PC-9 (cell line): ENCODE results near the gene AGXT. TPM values are rescaled to one million over a fixed set of nuclear protein-coding genes. Genes with fewer than 3 reads are reported as not detected.

Experiments used
- BruUV-seq: library from RNA; stranded (reverse); fragments of 400-500 nt; replicated peaks from 2 replicates; lab custom pipeline; 2021; lab: Mats Ljungman, UMichigan
- CTCF ChIA-PET: fragments of 300-600 bp; sonication (Branson Sonifier 250); formaldehyde crosslinking; loops from one replicate; lab custom pipeline; 2022; ENCODE audit warnings: antibody characterized with exemption; lab: Charles Lee
- POLR2A ChIA-PET: fragments of 300-600 bp; sonication (Branson Sonifier 250); formaldehyde crosslinking; loops from one replicate; lab custom pipeline; 2022; ENCODE audit warnings: antibody characterized with exemption; ENCODE audit not compliant: unreplicated experiment; lab: Charles Lee
- DNase-seq, 2 experiments: peaks; one replicate each; pipeline versions ENCODE4 v3.0.0 to v3.0.0-alpha.2; 2015 to 2022; ENCODE audit warnings: mixed read lengths in 1 of 2
- H2AFZ ChIP-seq: fragments of 200-600 bp; sonication (generic); 2 replicates; pipeline ENCODE4 v1.8.1; 2017; ENCODE audit warnings: antibody characterized with exemption
- H3F3A ChIP-seq: fragments of 200-600 bp; sonication (generic); 2 replicates; pipeline ENCODE4 v1.8.1; 2017; ENCODE audit warnings: antibody characterized with exemption, mild to moderate bottlenecking, low read depth; ENCODE audit not compliant: insufficient read depth
- H3K27ac ChIP-seq: fragments of 200-600 bp; sonication (generic); 2 replicates; pipeline ENCODE4 v1.6.1; 2016; ENCODE audit warnings: mixed run types
- H3K27me3 ChIP-seq: fragments of 200-600 bp; sonication (generic); 2 replicates; pipeline ENCODE4 v1.6.1; 2016; ENCODE audit warnings: low read depth, mixed run types; ENCODE audit not compliant: insufficient read depth
- H3K36me3 ChIP-seq: fragments of 200-600 bp; sonication (generic); 2 replicates; pipeline ENCODE4 v1.6.1; 2016; ENCODE audit warnings: low read depth, mixed run types
- H3K4me1 ChIP-seq: fragments of 200-600 bp; sonication (generic); replicated peaks from 2 replicates; pipeline ENCODE4 v1.6.1; 2016; ENCODE audit warnings: mixed run types; ENCODE audit not compliant: insufficient read depth
- H3K4me2 ChIP-seq: fragments of 200-600 bp; sonication (generic); 2 replicates; pipeline ENCODE4 v1.6.1; 2017; ENCODE audit warnings: mixed run types
- H3K4me3 ChIP-seq: fragments of 200-600 bp; sonication (generic); 2 replicates; pipeline ENCODE4 v1.6.1; 2016; ENCODE audit warnings: mixed run types
- H3K79me2 ChIP-seq: fragments of 200-600 bp; sonication (generic); 2 replicates; pipeline ENCODE4 v1.6.1; 2017; ENCODE audit warnings: low read depth, mixed run types
- H3K9me2 ChIP-seq: fragments of 200-600 bp; sonication (generic); 2 replicates; pipeline ENCODE4 v1.8.1; 2017; ENCODE audit warnings: mild to moderate bottlenecking; ENCODE audit not compliant: insufficient read depth
- H3K9me3 ChIP-seq: fragments of 200-600 bp; sonication (generic); 2 replicates; pipeline ENCODE4 v1.8.1; 2016; ENCODE audit warnings: low read depth; ENCODE audit not compliant: insufficient read depth
- H4K20me1 ChIP-seq: fragments of 200-600 bp; sonication (generic); 2 replicates; pipeline ENCODE4 v1.8.1; 2017; ENCODE audit not compliant: insufficient read depth
- CTCF ChIP-seq: fragments of 200-600 bp; sonication (generic); conservative IDR thresholded peaks from 2 replicates; pipeline ENCODE4 v1.6.1; 2017; ENCODE audit warnings: mixed run types, antibody characterized with exemption, mild to moderate bottlenecking, moderate library complexity
- EZH2 ChIP-seq: fragments of 200-600 bp; sonication (generic); IDR thresholded peaks from 2 replicates; pipeline ENCODE4 v1.8.0; 2017; ENCODE audit warnings: antibody characterized with exemption, low read depth
- intact Hi-C: fragments of 100-400 bp; cut with micrococcal nuclease; formaldehyde crosslinking; loops from one replicate; pipeline ENCODE4 v1.10.0; 2022; ENCODE audit not compliant: unreplicated experiment
- total RNA-seq: library from RNA; stranded (reverse); gene quantifications from 2 replicates; pipeline ENCODE4 v1.2.3, GENCODE V29; 2021

The AGXT gene
- total RNA-seq, 1 experiment from 2014 or later: not detected

DNA sequence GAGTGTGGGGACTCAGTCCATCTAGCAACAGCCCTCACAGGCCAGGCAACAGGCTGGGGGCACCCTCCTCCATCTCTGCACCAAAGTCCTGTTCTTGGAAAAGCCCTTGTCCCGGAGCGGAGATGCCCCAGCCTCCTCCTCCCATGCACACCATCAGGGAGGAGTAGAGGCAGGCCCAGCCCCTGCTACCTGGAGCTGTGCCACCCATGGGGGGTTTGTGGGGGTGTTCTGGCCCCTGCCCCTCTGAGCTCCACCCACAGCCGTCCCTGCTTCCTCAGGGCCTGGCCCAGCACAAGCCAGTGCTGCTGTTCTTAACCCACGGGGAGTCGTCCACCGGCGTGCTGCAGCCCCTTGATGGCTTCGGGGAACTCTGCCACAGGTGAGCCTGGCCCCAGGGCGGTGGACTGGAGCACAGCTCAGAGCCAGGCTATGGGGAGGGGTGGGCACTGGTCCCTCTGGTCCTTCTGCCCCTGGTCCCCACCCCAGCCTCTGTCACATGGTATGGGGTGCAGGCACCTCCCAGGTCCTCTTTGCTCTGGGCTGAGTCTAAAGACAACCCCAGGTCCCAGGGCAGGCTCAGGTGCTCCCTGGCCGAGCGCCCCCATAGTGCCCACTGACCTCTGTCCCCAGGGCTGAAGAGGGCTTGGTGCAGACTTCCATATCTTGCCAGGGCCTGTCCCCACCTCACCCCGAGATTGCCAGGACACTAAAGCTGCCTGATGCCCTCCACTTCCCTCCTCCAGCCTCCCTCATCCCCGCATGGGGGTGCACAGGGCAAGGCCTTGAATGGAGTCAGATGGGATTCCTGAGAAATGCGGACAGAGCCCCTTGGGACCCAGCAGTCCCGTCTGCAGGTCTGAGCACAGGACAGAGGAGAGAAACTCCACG, 2.7 kb downstream of the AGXT start:
- BruUV-seq: no TSS peak
- intact Hi-C loops: no loop called here
- Histone ChIP-seq H3F3A (peaks cover 5% of the 10 kb centered on the region; the same call in 1 of the 2 replicates), H3K36me3 (no peaks in the 10 kb centered on the region), H3K4me3 (no peak overlapping the region), H3K27me3 (no peaks in the 10 kb centered on the region), H3K79me2 (no peaks in the 10 kb centered on the region), H3K4me2 (no peak overlapping the region), H3K4me1 (peaks cover 14% of the 10 kb centered on the region), H2AFZ (no peak overlapping the region), H4K20me1 (no peaks in the 10 kb centered on the region), H3K27ac (no peak overlapping the region), H3K9me2 (no peaks in the 10 kb centered on the region), H3K9me3 (no peaks in the 10 kb centered on the region)
- no peak for DNase-seq
- ChIA-PET CTCF (interaction anchor here (0.7 kb wide), 1 partner anchor 345 kb away, joined by 3 read pairs; no protein-coding TSS in a partner anchor), POLR2A (no interaction called here)
- TF ChIP-seq CTCF (no peak), EZH2 (no peak)

DNA sequence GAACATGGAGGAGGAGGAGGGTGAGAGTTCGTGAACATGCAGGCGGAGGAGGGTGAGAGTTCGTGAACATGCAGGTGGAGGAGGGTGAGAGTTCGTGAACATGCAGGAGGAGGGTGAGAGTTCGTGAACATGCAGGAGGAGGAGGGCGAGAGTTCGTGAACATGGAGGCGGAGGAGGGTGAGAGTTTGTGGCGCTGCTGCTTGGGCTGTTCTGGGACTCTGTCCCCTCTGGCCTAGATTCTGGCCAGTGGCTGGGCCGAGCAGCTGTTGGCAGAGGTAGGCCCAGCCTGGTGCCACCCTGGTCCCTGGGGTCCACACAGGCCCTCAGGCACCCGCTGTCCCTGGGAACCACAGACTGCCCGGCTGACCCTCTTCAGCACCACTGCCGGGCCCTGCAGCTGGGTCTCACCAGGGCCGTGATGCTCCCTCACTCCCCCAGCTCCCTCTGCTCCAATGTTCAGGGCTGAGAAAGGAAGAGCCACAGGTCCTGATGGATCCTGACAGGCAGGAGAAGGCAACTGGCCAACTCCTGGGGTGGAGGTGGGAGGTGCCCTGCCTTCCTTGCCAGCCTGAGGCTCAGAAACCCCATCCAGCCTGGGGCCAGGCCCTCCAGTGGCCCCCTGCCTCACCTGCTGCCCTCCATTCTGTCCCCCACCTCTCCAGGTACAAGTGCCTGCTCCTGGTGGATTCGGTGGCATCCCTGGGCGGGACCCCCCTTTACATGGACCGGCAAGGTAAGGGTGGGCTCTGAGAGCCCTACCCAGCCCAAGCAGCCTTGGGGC, 3.9 kb downstream of the AGXT start:
- H3K9me2 ChIP-seq: no peaks in the 10 kb centered on the region
- H3K4me3 ChIP-seq: no peak overlapping the region
- CTCF ChIA-PET: interaction anchor here (0.6 kb wide), 1 partner anchor 412 kb away, joined by 3 read pairs; no protein-coding TSS in a partner anchor
- no peak overlapping the region for H3K27ac ChIP-seq
- H3K27me3 ChIP-seq: no peaks in the 10 kb centered on the region
- no peaks in the 10 kb centered on the region for H3K36me3 ChIP-seq
- H3K4me1 ChIP-seq: peaks cover 14% of the 10 kb centered on the region
- no peak overlapping the region for H2AFZ ChIP-seq
- no peaks in the 10 kb centered on the region for H3K9me3 ChIP-seq
- DNase-seq: no peak
- TF ChIP-seq CTCF (no peak), EZH2 (no peak)
- no peaks in the 10 kb centered on the region for H3K79me2 ChIP-seq
- no TSS peak for BruUV-seq
- POLR2A ChIA-PET: no interaction called here
- intact Hi-C loops: no loop called here
- no peaks in the 10 kb centered on the region for H4K20me1 ChIP-seq
- H3K4me2 ChIP-seq: no peak overlapping the region
- H3F3A ChIP-seq: peaks cover 5% of the 10 kb centered on the region; the same call in 1 of the 2 replicates

DNA sequence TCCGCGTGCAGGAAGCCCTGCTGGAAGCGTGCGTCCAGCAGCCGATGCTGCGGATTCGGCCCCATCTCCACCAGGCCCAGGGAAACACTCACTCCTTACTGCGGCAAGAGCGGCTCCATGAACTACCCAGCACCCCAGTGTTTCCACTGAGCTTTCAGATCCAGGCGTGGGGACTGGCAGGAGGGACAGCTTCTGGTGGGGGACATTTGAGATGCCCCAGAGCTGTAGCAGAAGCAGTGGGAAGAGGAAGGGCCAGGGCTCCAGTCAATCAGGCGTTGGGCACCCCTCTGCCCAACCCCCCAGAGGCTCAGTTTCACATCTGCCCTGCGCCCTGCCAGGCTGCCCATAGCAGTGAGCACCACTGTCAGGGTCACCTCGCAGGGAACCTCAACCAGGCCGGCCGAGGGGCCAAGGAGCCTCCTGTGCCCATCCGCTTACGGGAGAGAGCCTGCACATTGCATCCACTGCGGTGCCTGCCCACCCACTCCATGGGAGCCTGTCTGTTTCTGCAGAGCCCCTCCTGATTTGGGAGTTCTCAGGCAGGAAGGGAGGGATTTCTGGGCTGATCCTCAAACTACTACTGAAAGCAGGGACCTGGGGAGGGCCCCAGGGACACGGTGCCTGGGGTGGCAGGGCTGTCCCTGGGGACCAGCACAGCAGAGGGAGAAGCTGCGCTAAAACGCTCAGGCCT, 4.6 kb downstream of the AGXT start:
- intact Hi-C loops: no loop called here
- no peaks in the 10 kb centered on the region for H3K9me2 ChIP-seq
- peaks cover 3% of the 10 kb centered on the region; the same call in 1 of the 2 replicates for H3F3A ChIP-seq
- H4K20me1 ChIP-seq: no peaks in the 10 kb centered on the region
- DNase-seq: no peak
- H3K36me3 ChIP-seq: no peaks in the 10 kb centered on the region
- no peaks in the 10 kb centered on the region for H3K9me3 ChIP-seq
- TF ChIP-seq EZH2: no peak
- CTCF ChIA-PET: no interaction called here
- peaks cover 6% of the 10 kb centered on the region for H3K4me1 ChIP-seq
- no peak overlapping the region for H2AFZ ChIP-seq
- H3K27ac ChIP-seq: no peak overlapping the region
- H3K4me2 ChIP-seq: no peak overlapping the region
- BruUV-seq: no TSS peak
- H3K27me3 ChIP-seq: no peaks in the 10 kb centered on the region
- POLR2A ChIA-PET: no interaction called here
- H3K4me3 ChIP-seq: no peak overlapping the region
- no peaks in the 10 kb centered on the region for H3K79me2 ChIP-seq
